ENCODE measurements around the gene MBP.

DNA sequence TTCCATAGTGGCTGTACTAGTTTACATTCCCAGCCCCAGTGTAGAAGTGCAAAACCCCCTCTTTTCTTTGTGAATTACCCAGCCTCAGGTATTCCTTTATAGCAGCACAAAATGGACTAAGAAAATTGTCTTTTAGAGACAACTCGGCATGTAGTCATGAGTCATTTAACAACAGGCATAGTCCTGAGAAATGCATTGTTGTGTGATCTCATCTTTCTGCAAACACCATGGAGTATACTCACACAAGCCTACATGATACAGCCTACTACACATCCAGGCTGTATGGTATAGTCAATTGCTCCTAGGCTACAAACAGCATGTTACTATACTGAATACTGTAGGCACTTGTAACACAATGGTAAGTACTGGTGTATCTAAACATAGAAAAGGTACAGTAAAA is 44.4 kb upstream of the MBP start:
- TF ChIP-seq, protein P1, sequence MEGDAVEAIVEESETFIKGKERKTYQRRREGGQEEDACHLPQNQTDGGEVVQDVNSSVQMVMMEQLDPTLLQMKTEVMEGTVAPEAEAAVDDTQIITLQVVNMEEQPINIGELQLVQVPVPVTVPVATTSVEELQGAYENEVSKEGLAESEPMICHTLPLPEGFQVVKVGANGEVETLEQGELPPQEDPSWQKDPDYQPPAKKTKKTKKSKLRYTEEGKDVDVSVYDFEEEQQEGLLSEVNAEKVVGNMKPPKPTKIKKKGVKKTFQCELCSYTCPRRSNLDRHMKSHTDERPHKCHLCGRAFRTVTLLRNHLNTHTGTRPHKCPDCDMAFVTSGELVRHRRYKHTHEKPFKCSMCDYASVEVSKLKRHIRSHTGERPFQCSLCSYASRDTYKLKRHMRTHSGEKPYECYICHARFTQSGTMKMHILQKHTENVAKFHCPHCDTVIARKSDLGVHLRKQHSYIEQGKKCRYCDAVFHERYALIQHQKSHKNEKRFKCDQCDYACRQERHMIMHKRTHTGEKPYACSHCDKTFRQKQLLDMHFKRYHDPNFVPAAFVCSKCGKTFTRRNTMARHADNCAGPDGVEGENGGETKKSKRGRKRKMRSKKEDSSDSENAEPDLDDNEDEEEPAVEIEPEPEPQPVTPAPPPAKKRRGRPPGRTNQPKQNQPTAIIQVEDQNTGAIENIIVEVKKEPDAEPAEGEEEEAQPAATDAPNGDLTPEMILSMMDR (IDR thresholded peaks at IDR 0.05): no peak
- TF ChIP-seq POLR2A (IDR thresholded peaks at IDR 0.05): no peak

All from lower leg skin (tissue), 3 donors.